Naive thymus-derived CD4-positive, alpha-beta T cell (primary cell): ENCODE measurements around the gene FUT4. TPM values are rescaled to one million over a fixed set of nuclear protein-coding genes. Genes with fewer than 3 reads are reported as not detected.
"Not testable (repeated sequence)": the region's sequence is repeated elsewhere in the genome, so short reads cannot be mapped to it uniquely, and the experiment has no call there.

Experiments used
- ATAC-seq: fragments of 150-1000 bp; cut with Tn5 transposase; 2 replicates; pipeline ENCODE4 v1.10.0; 2021; ENCODE audit warnings: mild to moderate bottlenecking, moderate library complexity
- CTCF ChIA-PET: fragments of 350-600 bp; sonication (Branson Sonifier 250); formaldehyde crosslinking; loops from one replicate; lab custom pipeline; 2021; ENCODE audit warnings: antibody characterized with exemption; lab: Charles Lee
- POLR2A ChIA-PET: fragments of 350-600 bp; sonication (Branson Sonifier 250); formaldehyde crosslinking; loops from one replicate; lab custom pipeline; 2021; ENCODE audit warnings: antibody characterized with exemption, inconsistent platforms; lab: Charles Lee
- DNase-seq, 9 donors: peaks; one replicate each; pipeline versions ENCODE4 v3.0.0 to v3.0.0-alpha.2; 2020 to 2022; ENCODE audit warnings: mixed read lengths in 1 of 9
- H3K27ac ChIP-seq: one replicate; pipeline ENCODE4 v1.7.0; 2013; ENCODE audit warnings: mild to moderate bottlenecking, low read depth, low read length, moderate library complexity
- H3K27me3 ChIP-seq, 2 donors: one replicate each; pipeline ENCODE4 v1.7.0; 2013; ENCODE audit warnings: low read length in 2 of 2, mild to moderate bottlenecking in 2 of 2, moderate library complexity in 2 of 2; ENCODE audit not compliant: control insufficient read depth in 2 of 2, insufficient read depth in 2 of 2
- H3K36me3 ChIP-seq, 3 experiments: 1 replicate in 2 of 3; 2 replicates in 1 of 3; pipeline ENCODE4 v1.7.0; 2013; ENCODE audit warnings: low read length in 3 of 3, mild to moderate bottlenecking in 3 of 3, moderate library complexity in 1 of 3; ENCODE audit not compliant: insufficient read depth in 3 of 3, control insufficient read depth in 2 of 3
- H3K4me1 ChIP-seq, 2 donors: one replicate each; pipeline ENCODE4 v1.7.0; 2013; ENCODE audit warnings: low read length in 2 of 2, mild to moderate bottlenecking in 2 of 2, moderate library complexity in 1 of 2; ENCODE audit not compliant: control insufficient read depth in 2 of 2, insufficient read depth in 2 of 2
- H3K4me3 ChIP-seq: 2 replicates; pipeline ENCODE4 v1.7.0; 2013; ENCODE audit warnings: mild to moderate bottlenecking, low read length
- H3K9me3 ChIP-seq, 3 experiments: 1 replicate in 2 of 3; 2 replicates in 1 of 3; pipeline ENCODE4 v1.7.0; 2013; ENCODE audit warnings: low read length in 3 of 3; ENCODE audit not compliant: control insufficient read depth in 2 of 3
- H3K27ac Mint-ChIP-seq, 9 donors: one replicate each; pipeline ENCODE4 v1.8.0; 2020 to 2022; ENCODE audit warnings: mixed read lengths in 9 of 9, mild to moderate bottlenecking in 8 of 9, moderate library complexity in 5 of 9, inconsistent platforms in 2 of 9
- H3K27me3 Mint-ChIP-seq, 5 donors: one replicate each; pipeline ENCODE4 v1.8.0; 2021 to 2022; ENCODE audit warnings: mixed read lengths in 5 of 5, mild to moderate bottlenecking in 1 of 5
- H3K36me3 Mint-ChIP-seq, 5 donors: one replicate each; pipeline ENCODE4 v1.8.0; 2020 to 2022; ENCODE audit warnings: mixed read lengths in 5 of 5, mild to moderate bottlenecking in 3 of 5, inconsistent platforms in 1 of 5
- H3K4me1 Mint-ChIP-seq, 7 donors: one replicate each; pipeline ENCODE4 v1.8.0; 2020 to 2022; ENCODE audit warnings: mixed read lengths in 7 of 7, mild to moderate bottlenecking in 3 of 7, inconsistent platforms in 1 of 7
- H3K4me3 Mint-ChIP-seq, 10 donors: one replicate each; pipeline ENCODE4 v1.8.0; 2020 to 2022; ENCODE audit warnings: mild to moderate bottlenecking in 10 of 10, mixed read lengths in 10 of 10, moderate library complexity in 6 of 10, inconsistent platforms in 2 of 10
- H3K9me3 Mint-ChIP-seq, 11 donors: one replicate each; pipeline ENCODE4 v1.8.0; 2020 to 2022; ENCODE audit warnings: mixed read lengths in 11 of 11, mild to moderate bottlenecking in 4 of 11, inconsistent platforms in 1 of 11, moderate library complexity in 1 of 11
- intact Hi-C, 2 donors: fragments of 100-400 bp; cut with micrococcal nuclease; formaldehyde crosslinking; loops; one replicate each; pipeline ENCODE4 v1.15.1; 2023
- polyA plus RNA-seq, 2 donors: library from polyadenylated mRNA; unstranded; fragments of 300-500 nt; fragmentation: Illumina TruSeq; gene quantifications; one replicate each; pipeline ENCODE4 v1.2.3, GENCODE V29; 2021
- total RNA-seq, 6 experiments: library from RNA in 5 of 6; stranded (reverse) in 5 of 6; gene quantifications; 1 replicate in 5 of 6; 2 replicates in 1 of 6; pipeline ENCODE4 v1.2.3 and lab custom pipeline; 2021 to 2026

The FUT4 gene
- total and polyA plus RNA-seq, 7 experiments from 2014 or later = 1.4 to 10.2 (median 6.1) TPM

- no peak overlapping the region for H3K4me3 Mint-ChIP-seq
- peaks cover 12 to 18% of the 10 kb centered on the region in 2 donors for H3K4me1 ChIP-seq
- H3K9me3 Mint-ChIP-seq = no peaks in the 10 kb centered on the region
These were observed 6.8 kb downstream of the FUT4 start for GRCh38 chr11:94550513-94550912.

GRCh38 chr11:94553938-94554337 is 10.2 kb downstream of the FUT4 start:
- H3K9me3 Mint-ChIP-seq = no peaks in the 10 kb centered on the region
- ChIA-PET POLR2A (no interaction called here), CTCF (no interaction called here)
- peaks cover 8 to 19% (median 15%) of the 10 kb centered on the region in 7 donors for H3K4me1 Mint-ChIP-seq
- no peak overlapping the region for H3K27ac Mint-ChIP-seq
- Histone ChIP-seq H3K36me3 (no peaks in the 10 kb centered on the region), H3K4me1 (no peaks in the 10 kb centered on the region), H3K27ac (no peak overlapping the region), H3K4me3 (no peak overlapping the region), H3K9me3 (no peaks in the 10 kb centered on the region), H3K27me3 (no peaks in the 10 kb centered on the region)
- DNase-seq = no peak
- ATAC-seq = no peak
- peaks cover 0 to 9% (median 4%) of the 10 kb centered on the region in 5 donors for H3K36me3 Mint-ChIP-seq
- intact Hi-C loops = no loop called here
- no peaks in the 10 kb centered on the region for H3K27me3 Mint-ChIP-seq
- no peak overlapping the region for H3K4me3 Mint-ChIP-seq

More at GRCh38 chr11:94550513-94550912, 6.8 kb downstream of the FUT4 start:
- CTCF ChIA-PET = no interaction called here
- H3K4me3 ChIP-seq = no peak overlapping the region
- POLR2A ChIA-PET = no interaction called here
- intact Hi-C loops = no loop called here
- no peaks in the 10 kb centered on the region for H3K27me3 ChIP-seq
- H3K27me3 Mint-ChIP-seq = no peaks in the 10 kb centered on the region
- peak overlapping the region in 2 of 9 donors; percentile 6 to 33 for H3K27ac Mint-ChIP-seq
- ATAC-seq (no peak), DNase-seq (no peak)
- H3K9me3 ChIP-seq = no peaks in the 10 kb centered on the region
- H3K36me3 ChIP-seq = no peaks in the 10 kb centered on the region
- H3K27ac ChIP-seq = no peak overlapping the region
- H3K4me1 Mint-ChIP-seq = peaks cover 26 to 45% (median 41%) of the 10 kb centered on the region in 7 donors
- H3K36me3 Mint-ChIP-seq = peaks cover 0 to 18% (median 0%) of the 10 kb centered on the region in 5 donors

- H3K27ac ChIP-seq, H3K27me3 Mint-ChIP-seq, H3K4me3 Mint-ChIP-seq, H3K27ac Mint-ChIP-seq, H3K9me3 ChIP-seq, ATAC-seq, H3K4me1 ChIP-seq, H3K9me3 Mint-ChIP-seq, CTCF ChIA-PET, DNase-seq, POLR2A ChIA-PET, H3K36me3 Mint-ChIP-seq, H3K4me1 Mint-ChIP-seq, H3K4me3 ChIP-seq, H3K36me3 ChIP-seq, intact Hi-C loops, H3K27me3 ChIP-seq: not testable (repeated sequence)
These were observed 12.1 kb downstream of the FUT4 start for GRCh38 chr11:94555752-94556329.

DNA sequence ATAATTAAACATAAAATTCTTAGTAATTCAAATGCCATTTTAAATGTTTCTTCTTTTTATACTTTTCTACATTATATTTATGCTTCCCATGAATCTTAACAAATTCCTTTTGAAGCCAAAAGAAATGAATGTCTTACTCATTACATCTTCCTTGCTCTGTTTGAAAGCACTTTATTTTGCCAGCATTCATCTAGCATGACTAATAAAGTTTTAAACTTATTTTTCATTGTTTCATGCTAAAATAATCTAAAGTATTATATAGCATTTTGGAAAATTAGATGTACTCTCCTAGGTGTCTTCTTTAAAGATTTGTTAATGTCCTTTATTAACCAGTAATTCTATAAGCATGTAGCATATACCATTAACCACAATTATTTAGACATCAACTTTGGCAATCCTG is 13.7 kb downstream of the FUT4 start:
- ATAC-seq (no peak), DNase-seq (no peak)
- H3K27ac Mint-ChIP-seq = no peak overlapping the region
- peaks cover 0 to 8% (median 0%) of the 10 kb centered on the region in 7 donors for H3K4me1 Mint-ChIP-seq
- Histone ChIP-seq H3K4me1 (no peaks in the 10 kb centered on the region), H3K9me3 (no peaks in the 10 kb centered on the region), H3K36me3 (no peaks in the 10 kb centered on the region), H3K27me3 (no peaks in the 10 kb centered on the region), H3K27ac (no peak overlapping the region), H3K4me3 (no peak overlapping the region)
- ChIA-PET POLR2A (no interaction called here), CTCF (no interaction called here)
- H3K36me3 Mint-ChIP-seq = peaks cover 0 to 4% (median 0%) of the 10 kb centered on the region in 5 donors
- no peak overlapping the region for H3K4me3 Mint-ChIP-seq
- H3K27me3 Mint-ChIP-seq = no peaks in the 10 kb centered on the region
- no peaks in the 10 kb centered on the region for H3K9me3 Mint-ChIP-seq
- intact Hi-C loops = no loop called here

GRCh38 chr11:94557992-94558391 is 14.3 kb downstream of the FUT4 start:
- Mint-ChIP-seq H3K9me3 (no peaks in the 10 kb centered on the region), H3K4me1 (peaks cover 0 to 8% (median 0%) of the 10 kb centered on the region in 7 donors), H3K27me3 (no peaks in the 10 kb centered on the region), H3K36me3 (peaks cover 0 to 4% (median 0%) of the 10 kb centered on the region in 5 donors), H3K4me3 (no peak overlapping the region), H3K27ac (no peak overlapping the region)
- no peaks in the 10 kb centered on the region for H3K4me1 ChIP-seq
- intact Hi-C loops = no loop called here
- no peaks in the 10 kb centered on the region for H3K27me3 ChIP-seq
- no peaks in the 10 kb centered on the region for H3K36me3 ChIP-seq
- no peaks in the 10 kb centered on the region for H3K9me3 ChIP-seq
- ChIA-PET POLR2A (no interaction called here), CTCF (no interaction called here)
- no peak overlapping the region for H3K4me3 ChIP-seq
- DNase-seq (no peak), ATAC-seq (no peak)
- H3K27ac ChIP-seq = no peak overlapping the region

DNA sequence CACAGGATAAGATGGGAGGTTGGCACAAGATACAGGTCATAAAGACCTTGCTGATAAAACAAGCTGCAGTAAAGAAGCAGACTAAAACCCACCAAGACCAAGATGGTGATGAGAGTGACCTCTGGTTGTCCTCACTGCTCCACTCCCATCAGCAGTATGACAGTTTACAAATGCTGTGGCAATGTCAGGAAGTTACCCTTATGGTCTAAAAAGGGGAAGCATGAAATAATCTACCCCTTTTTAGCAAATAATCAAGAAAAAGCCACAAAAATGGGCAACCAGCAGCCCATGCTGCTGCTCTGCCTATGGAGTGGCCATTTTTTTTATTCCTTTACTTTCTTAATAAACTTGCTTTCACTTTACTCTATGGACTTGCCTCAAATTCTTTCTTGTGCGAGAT is 14.7 kb downstream of the FUT4 start:
- Histone ChIP-seq H3K9me3 (no peaks in the 10 kb centered on the region), H3K4me1 (no peaks in the 10 kb centered on the region), H3K4me3 (no peak overlapping the region), H3K27ac (no peak overlapping the region), H3K27me3 (no peaks in the 10 kb centered on the region), H3K36me3 (no peaks in the 10 kb centered on the region)
- H3K4me3 Mint-ChIP-seq = no peak overlapping the region
- H3K27ac Mint-ChIP-seq = no peak overlapping the region
- no peaks in the 10 kb centered on the region for H3K27me3 Mint-ChIP-seq
- peaks cover 0 to 8% (median 0%) of the 10 kb centered on the region in 7 donors for H3K4me1 Mint-ChIP-seq
- DNase-seq (no peak), ATAC-seq (peak; percentile 66)
- H3K36me3 Mint-ChIP-seq = peaks cover 0 to 4% (median 0%) of the 10 kb centered on the region in 5 donors
- H3K9me3 Mint-ChIP-seq = no peaks in the 10 kb centered on the region
- ChIA-PET POLR2A (no interaction called here), CTCF (no interaction called here)
- intact Hi-C loops = no loop called here

DNA sequence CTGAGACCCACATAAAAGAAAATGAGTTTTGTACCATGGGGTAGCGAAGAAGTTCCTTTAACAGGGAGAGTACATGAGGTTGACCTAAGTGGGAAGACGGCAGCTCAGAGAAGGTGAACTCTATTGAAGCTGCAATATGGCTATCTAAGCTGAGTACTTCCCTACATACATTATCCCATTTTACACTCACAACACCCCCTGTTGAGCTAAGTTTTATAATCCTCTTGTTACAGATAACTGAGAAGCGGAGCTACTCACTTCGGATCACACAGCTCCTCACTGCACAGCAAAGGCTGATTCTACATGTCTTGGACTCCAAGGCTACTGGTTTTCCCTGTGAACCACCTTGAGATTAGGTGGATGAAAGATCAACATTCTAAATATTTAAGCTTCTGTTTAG is 15.2 kb downstream of the FUT4 start:
- ATAC-seq (no peak), DNase-seq (no peak)
- CTCF ChIA-PET = interaction anchor here (1.4 kb wide), 1 partner anchor 18 kb away, joined by 3 read pairs; no protein-coding TSS in a partner anchor
- H3K27me3 ChIP-seq = no peaks in the 10 kb centered on the region
- peaks cover 0 to 8% (median 0%) of the 10 kb centered on the region in 7 donors for H3K4me1 Mint-ChIP-seq
- no peak overlapping the region for H3K27ac ChIP-seq
- no peaks in the 10 kb centered on the region for H3K9me3 ChIP-seq
- H3K36me3 ChIP-seq = no peaks in the 10 kb centered on the region
- POLR2A ChIA-PET = no interaction called here
- no peak overlapping the region for H3K4me3 Mint-ChIP-seq
- peaks cover 0 to 4% (median 0%) of the 10 kb centered on the region in 5 donors for H3K36me3 Mint-ChIP-seq
- no peak overlapping the region for H3K27ac Mint-ChIP-seq
- H3K27me3 Mint-ChIP-seq = no peaks in the 10 kb centered on the region
- intact Hi-C loops = no loop called here
- H3K9me3 Mint-ChIP-seq = no peaks in the 10 kb centered on the region
- H3K4me1 ChIP-seq = no peaks in the 10 kb centered on the region
- H3K4me3 ChIP-seq = no peak overlapping the region
